Articular chondrocyte of knee joint (primary cell): Measurements from ENCODE around the gene ERMP1. TPM values are rescaled to one million over a fixed set of nuclear protein-coding genes. Genes with fewer than 3 reads are reported as not detected.

Experiments
- total RNA-seq: library from RNA; depleted of rRNA; stranded (reverse); fragments of >200 nt; gene quantifications from 2 replicates; pipeline ENCODE4 v1.2.3, GENCODE V29; 2012

The ERMP1 gene
- total RNA-seq = 13.7 and 14.8 TPM in 2 replicates

GRCh38 chr9:5832538-5833529 lies at the start of gene ERMP1:
Gene ERMP1, minus strand, starts transcription at chr9:5833117. Its CDS starts 90 bp downstream, at chr9:5833027.

Other genes starting within 250 kb of the ERMP1 start
- 42.1 and 43.1 TPM in 2 replicates for gene RIC1, start 204.0 kb downstream of the ERMP1 start, total RNA-seq
- not detected in 2 replicates for gene MLANA, start 57.8 kb upstream of the ERMP1 start, total RNA-seq
- gene RANBP6, start 182.5 kb upstream of the ERMP1 start, total RNA-seq = 30.8 and 31.1 TPM in 2 replicates